ENCODE measurements around the gene ALK. TPM values are rescaled to one million over a fixed set of nuclear protein-coding genes. Genes with fewer than 3 reads are reported as not detected.

The ALK gene
- total RNA-seq, 6 donors from 2014 or later, result 0.17 to 2.1 (median 0.35) TPM

- Histone ChIP-seq H3K27ac (no peak overlapping the region), H3K9me3 (no peaks in the 10 kb centered on the region), H3K4me3 (no peak overlapping the region), H3K36me3 (no peaks in the 10 kb centered on the region), H3K27me3 (no peaks in the 10 kb centered on the region), H3K4me1 (no peaks in the 10 kb centered on the region)
- WGBS, 2 donors, result 58 to 76% methylated on average over 4 of the region's 4 CpGs
- no peak for TF ChIP-seq POLR2A (IDR thresholded peaks at IDR 0.05)
- no peak for TF ChIP-seq POLR2AphosphoS5 (IDR thresholded peaks at IDR 0.05)
- TF ChIP-seq EP300 (IDR thresholded peaks at IDR 0.05), result no peak
- TF ChIP-seq CTCF (IDR thresholded peaks at IDR 0.05), result no peak
- ATAC-seq (ENCODE audit: low FRiP score in 2 of 2), result no peak
- DNase-seq, result no peak
Observed at GRCh38 chr2:29607038-29607420, 314.4 kb downstream of the ALK start.

DNA sequence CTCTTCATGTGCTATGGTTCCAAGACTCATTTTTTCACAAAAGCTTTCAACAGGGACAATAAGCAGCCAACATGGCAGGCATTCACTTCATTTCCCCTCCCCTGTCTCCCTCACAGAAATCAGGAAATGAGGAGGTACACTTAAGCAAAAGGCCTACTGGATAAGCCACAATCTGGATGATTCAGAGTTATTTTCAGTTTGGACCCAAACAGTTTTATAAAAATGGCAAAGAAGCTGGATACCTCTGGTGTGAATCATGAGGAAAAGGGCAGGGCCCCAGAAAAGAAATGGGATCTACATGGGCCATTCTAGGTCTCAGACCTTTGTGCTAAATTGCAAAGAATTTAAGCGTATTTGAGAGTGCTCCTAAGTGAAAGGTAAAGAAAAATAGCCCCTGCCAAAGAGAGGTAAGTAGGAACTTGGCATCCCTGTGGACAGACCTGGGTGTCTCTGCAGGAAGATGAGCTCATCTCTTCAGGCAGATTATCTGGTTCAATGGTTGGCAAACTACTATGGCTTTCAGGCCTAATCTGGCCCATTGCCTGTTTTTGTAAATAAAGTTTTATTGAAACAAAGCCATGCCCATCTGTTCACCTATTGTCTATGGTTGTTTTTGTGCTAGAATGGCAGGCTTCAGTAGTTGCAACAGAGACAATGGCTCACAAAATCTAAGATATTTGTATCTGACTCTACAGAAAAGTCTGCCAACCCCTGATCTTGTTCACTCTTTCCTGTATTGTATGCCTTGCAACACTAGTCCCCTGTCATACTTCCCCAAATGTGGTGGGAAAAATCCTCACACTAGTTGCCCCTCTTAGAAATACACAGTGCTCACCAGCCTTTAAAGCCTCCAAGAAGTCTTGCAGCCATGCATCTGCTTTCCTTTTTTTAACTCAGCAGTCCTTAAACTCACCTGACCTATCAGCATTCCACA is 315.0 kb downstream of the ALK start:
- Histone ChIP-seq H3K9me3 (no peaks in the 10 kb centered on the region), H3K4me3 (no peak overlapping the region), H3K36me3 (no peaks in the 10 kb centered on the region), H3K27me3 (no peaks in the 10 kb centered on the region), H3K4me1 (no peaks in the 10 kb centered on the region), H3K27ac (no peak overlapping the region)
- ATAC-seq (ENCODE audit: low FRiP score in 2 of 2), result peak in 1 of 2 donors; percentile 51
- no peak for DNase-seq
- no peak for TF ChIP-seq POLR2A (IDR thresholded peaks at IDR 0.05)
- no peak for TF ChIP-seq EP300 (IDR thresholded peaks at IDR 0.05)
- no peak for TF ChIP-seq CTCF (IDR thresholded peaks at IDR 0.05)
- no peak for TF ChIP-seq POLR2AphosphoS5 (IDR thresholded peaks at IDR 0.05)
- 72 to 95% methylated on average over 1 of the region's 1 CpG for WGBS, 2 donors

GRCh38 chr2:29603341-29603740 is 318.0 kb downstream of the ALK start:
- Histone ChIP-seq H3K4me1 (no peaks in the 10 kb centered on the region), H3K9me3 (no peaks in the 10 kb centered on the region), H3K4me3 (no peak overlapping the region), H3K27me3 (no peaks in the 10 kb centered on the region), H3K27ac (no peak overlapping the region), H3K36me3 (no peaks in the 10 kb centered on the region)
- WGBS, 2 donors, result 10 to 28% methylated on average over 1 of the region's 1 CpG
- ATAC-seq (ENCODE audit: low FRiP score in 2 of 2) (no peak), DNase-seq (no peak)
- TF ChIP-seq POLR2A (IDR thresholded peaks at IDR 0.05) (no peak), EP300 (IDR thresholded peaks at IDR 0.05) (no peak), POLR2AphosphoS5 (IDR thresholded peaks at IDR 0.05) (no peak), CTCF (IDR thresholded peaks at IDR 0.05) (no peak)

- H3K4me3 ChIP-seq, result no peak overlapping the region
- H3K4me1 ChIP-seq, result no peaks in the 10 kb centered on the region
- DNase-seq (no peak), ATAC-seq (ENCODE audit: low FRiP score in 2 of 2) (no peak)
- WGBS, 2 donors, result 80 to 89% methylated on average over 3 of the region's 3 CpGs
- no peaks in the 10 kb centered on the region for H3K9me3 ChIP-seq
- H3K27ac ChIP-seq, result no peak overlapping the region
- no peaks in the 10 kb centered on the region for H3K27me3 ChIP-seq
- no peaks in the 10 kb centered on the region for H3K36me3 ChIP-seq
- no peak for TF ChIP-seq EP300 (IDR thresholded peaks at IDR 0.05)
- no peak for TF ChIP-seq POLR2AphosphoS5 (IDR thresholded peaks at IDR 0.05)
- TF ChIP-seq POLR2A (IDR thresholded peaks at IDR 0.05), result no peak
- no peak for TF ChIP-seq CTCF (IDR thresholded peaks at IDR 0.05)
Observed at GRCh38 chr2:29601872-29602271, 319.5 kb downstream of the ALK start.

DNA sequence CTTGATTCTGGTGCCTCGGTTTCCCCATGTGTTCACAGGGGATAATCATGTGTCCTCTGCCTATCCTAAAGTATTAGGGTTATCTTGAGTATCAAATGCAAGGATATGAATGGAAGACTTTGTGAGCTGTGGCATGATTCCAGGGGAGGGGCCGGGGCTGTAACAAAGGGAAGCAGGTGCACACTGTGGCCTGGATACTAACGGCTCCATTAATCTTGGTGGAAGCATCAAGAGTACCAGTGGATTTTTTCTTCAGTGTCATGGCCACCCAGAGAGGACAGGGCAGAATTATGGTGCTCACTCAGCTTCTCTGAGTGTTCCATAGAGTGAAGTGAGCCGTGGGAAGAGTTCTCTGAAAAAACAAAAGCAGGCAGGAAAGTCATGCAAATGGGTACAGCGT is 320.1 kb downstream of the ALK start:
- DNase-seq (no peak), ATAC-seq (ENCODE audit: low FRiP score in 2 of 2) (no peak)
- H3K9me3 ChIP-seq, result no peaks in the 10 kb centered on the region
- H3K27ac ChIP-seq, result no peak overlapping the region
- WGBS, 2 donors, result 80 to 83% methylated on average over 5 of the region's 5 CpGs
- no peaks in the 10 kb centered on the region for H3K27me3 ChIP-seq
- H3K36me3 ChIP-seq, result no peaks in the 10 kb centered on the region
- no peak overlapping the region for H3K4me3 ChIP-seq
- no peaks in the 10 kb centered on the region for H3K4me1 ChIP-seq
- no peak for TF ChIP-seq POLR2AphosphoS5 (IDR thresholded peaks at IDR 0.05)
- no peak for TF ChIP-seq CTCF (IDR thresholded peaks at IDR 0.05)
- no peak for TF ChIP-seq EP300 (IDR thresholded peaks at IDR 0.05)
- no peak for TF ChIP-seq POLR2A (IDR thresholded peaks at IDR 0.05)
